Activated CD8-positive, alpha-beta memory T cell treated with anti-CD3 and anti-CD28 coated beads for 48 hours (primary cell): ENCODE measurements around the gene TOM1L2.

Experiments
- DNase-seq, 3 experiments: peaks; one replicate each; pipeline ENCODE4 v3.0.0-alpha.2; 2020; ENCODE audit warnings: low read depth in 2 of 3, low spot score in 2 of 3

TOM1L2 gene

DNA sequence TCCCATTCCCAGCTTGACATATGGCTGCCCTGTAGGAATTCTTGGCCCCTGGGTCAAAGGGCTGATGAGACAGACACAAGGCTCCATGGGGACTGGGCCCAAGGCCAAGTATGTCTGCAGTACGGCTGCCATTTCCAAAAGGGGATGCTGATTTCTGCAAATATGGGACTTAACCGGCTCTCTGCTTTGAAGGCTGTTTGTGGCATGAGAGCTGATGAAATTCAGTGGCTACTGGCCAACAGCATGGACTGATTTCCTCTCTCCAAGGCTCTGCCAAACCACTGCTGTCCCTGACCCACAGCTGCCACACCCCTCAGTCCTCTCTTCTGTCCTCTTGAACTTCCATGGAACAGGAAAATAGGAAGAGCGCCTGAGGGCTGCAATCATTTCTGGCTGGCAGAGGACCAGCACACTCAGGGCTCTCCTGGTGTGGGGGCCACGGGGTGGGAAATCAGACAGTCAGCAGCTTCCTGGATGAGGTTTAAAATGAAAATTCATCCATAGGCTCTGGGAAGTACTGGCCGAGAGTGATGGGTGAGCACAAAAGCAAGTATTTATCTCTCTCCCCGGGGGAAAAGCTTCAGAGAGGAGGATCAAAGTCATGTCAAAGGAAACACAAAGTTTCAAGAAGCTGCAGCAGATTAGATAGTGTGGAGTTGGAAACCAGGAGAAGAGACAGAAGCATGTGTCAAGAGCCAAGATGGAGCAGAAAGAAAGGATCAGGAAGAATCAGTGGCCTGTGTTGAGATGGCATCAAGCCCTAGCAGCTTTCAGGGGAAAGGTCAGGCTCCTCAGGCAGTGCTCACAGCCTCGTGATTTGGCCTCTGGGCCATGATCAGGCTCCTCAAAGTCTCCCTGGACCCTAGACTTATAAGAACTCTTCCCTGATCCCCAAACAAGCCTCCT is 71.3 kb downstream of the TOM1L2 start:
- DNase-seq = no peak

DNA sequence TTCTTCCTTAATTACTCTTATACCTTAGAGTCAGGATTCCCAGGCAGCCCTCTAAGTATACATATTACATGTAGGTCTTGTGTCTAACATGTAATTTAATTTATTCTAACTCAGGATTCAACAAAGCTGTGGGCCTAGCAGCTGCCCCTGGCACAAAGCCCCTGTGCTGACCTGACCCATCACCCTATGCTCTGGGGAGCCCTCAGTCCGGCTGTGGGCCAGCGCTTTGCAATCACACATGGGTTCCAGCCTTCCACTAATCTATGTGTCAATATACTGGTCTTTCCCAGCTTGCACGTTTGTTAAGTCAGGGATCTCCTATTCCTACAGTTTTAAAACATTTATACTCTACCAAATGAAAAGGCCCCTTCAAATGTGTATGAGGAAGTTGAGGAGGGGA is 72.7 kb downstream of the TOM1L2 start:
- DNase-seq = no peak

DNA sequence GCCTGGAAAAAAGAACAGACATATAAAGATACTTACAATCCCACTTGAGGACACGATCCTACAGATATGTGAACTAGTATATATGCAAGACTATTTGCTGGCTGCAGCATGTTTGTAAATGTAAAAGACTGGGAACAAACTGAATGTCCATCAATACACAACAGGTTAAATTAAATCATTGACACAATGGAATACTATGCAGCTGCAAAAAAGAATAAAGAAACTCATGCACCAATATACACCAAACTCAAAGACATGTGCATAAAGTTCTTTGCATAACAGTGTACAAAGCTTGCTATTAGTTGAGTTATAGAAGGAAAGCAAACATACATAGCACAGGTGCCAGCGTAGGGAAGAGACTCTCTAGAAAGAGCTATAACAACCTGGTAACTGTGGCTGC is 73.5 kb downstream of the TOM1L2 start:
- no peak for DNase-seq

DNA sequence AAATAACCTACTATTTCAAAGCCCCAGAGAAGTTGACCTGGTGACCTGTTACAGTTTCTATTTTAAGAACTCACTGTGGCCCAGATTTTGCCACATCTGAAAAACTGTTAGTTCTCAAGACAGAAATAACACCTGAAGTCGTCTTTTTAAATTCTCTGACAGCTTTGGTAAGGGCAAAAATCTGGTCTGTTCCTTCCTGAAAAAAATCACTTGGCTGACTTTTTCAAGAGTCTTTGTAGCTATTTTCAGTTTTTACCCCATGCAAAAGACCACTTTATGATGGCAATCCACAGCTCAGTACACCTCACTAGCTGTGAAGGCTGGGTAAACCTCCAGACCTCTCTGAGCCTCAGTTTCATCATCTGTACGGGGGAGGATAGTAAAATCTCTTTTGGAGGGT is 74.8 kb downstream of the TOM1L2 start:
- DNase-seq = no peak

DNA sequence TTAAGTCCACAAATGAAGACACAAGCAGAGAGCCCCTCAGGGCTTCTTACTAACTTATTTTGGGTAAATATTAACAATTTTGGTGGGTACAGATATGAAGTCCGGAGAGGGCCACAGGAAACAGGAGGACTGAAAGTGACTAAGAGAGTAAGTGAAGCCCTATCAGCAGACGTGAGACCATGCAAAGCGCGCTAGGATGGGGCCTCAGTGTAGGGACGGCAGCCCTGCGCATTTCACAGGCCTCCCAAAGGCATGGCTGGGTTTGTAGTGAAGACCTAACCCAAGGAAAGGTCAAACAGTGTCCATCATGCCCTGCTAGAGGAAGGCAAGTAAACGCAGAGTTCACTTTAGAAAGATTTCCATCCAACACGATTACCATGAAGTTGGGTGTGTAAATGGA is 75.5 kb downstream of the TOM1L2 start:
- DNase-seq = no peak

DNA sequence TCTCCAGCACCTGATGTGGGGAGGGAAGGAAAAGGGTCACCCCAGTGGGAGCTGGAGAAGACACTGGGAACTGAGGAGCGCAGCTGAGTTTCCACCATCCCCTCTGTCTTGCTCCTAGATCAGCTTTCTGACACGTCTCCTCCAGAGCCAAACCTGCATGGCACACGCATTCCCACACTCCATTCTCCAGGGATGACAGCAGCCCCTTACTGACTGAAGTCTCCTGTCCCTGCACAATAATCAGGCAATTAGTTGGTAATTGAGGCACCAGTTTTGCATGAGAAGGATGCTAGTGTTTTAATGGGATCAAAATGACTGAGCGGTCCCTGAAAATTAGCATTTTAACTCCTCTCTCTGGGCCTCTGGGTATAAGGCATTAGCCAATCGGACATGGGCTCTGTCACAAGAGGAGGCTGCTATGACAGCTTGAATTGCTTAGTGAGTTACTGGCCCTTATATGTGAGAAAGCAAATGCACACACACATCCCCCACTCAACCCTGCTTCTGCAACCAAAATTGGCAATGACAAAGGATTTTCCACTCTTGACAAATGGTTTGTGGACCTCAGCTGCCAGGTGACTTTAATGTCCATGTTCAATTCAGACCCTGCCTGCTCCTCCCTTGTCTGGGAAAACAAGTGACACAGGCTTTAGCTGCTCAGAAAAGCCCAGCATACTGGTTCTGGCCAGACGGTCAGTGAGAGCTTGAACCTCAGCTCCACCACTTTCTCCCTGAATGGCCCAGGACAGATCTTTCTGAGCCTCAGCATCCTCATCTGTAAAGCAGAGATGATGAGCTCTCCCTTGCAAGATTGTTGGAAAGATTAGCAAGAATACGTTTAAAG is 78.2 kb downstream of the TOM1L2 start:
- DNase-seq = no peak

DNA sequence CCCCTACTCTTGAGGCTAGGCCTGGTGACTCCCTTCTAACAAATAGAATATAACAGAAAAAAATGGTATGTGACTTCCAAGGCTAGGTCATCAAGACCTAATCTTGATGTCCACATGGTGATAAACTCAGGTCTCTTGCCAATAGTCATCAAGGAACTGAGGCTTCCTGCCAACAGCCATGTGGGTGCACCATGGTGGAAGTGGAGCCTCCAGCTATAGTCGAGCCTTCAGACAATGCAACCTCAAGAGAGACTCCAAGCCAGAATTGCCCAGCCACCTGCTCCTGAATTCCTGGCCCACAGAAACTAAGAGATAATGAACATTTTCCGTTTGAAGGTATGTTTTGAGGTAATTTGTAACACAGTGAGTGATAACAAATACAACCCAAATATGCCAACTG is 79.5 kb downstream of the TOM1L2 start:
- DNase-seq = no peak

DNA sequence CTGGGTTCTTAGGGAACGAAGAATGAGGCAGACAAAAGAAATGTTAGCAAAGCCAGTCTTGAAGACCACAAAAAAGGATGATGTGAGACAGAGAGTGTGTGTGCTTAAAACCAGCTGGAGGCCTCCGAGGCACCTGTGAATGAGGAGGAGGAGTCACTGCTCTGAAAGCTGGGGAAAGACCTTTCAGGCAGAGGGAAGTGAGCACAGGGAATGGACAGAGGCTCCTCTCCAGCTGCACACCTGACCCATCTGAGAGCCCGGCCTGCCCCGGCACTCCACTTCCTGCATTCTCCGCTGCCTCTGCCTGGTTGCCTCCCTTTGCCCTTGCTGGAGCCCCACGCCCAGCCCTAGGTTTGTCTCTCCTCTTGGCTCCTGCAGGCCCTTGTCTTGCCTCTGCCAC is 80.2 kb downstream of the TOM1L2 start:
- DNase-seq = no peak

DNA sequence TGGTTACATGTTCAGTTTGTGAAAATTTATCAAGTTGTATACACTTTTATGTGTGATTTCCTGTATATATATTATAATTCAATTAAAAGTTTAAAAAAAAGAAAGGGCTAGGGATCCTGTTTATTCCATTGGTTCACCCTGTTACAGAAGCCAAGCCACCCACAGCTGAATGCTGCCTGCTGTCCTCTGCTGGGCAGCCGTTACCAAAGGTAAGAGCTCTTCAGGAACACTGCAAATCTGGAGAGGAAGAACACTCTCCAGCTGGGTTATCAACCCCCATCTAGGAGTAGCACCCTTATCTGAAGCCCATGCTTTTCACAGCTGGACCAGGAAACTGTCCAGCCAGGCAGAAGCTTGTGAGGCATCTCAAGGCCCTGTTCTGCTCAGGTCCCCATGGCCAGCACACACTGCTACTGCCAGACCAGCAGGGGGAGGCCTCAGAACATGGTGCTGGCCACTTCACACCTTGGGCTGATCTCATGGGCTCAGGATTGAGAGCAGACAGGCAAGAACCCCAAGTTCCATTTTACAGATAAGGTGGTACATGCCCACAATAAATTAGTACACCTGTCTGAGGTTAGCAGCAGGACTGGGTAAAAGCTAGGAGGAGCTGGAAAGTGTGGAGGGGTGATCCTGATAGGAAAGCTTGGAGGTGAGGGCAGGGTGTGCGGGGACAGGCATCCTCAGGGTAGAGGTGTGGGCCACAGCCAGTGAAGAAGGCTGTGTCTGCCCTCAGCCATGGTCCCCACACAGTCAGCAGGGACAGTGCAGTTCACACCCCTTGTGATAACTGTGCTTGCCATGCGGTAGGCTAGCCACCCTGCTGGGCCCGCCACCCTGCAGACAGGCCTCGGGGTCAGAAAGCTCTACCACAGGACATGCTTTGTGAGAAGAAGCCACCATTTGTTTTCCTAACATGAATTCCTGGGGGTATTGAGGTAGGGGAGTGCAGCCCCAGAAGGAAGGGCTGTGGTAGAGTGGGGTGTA is 81.1 kb downstream of the TOM1L2 start:
- no peak for DNase-seq

DNA sequence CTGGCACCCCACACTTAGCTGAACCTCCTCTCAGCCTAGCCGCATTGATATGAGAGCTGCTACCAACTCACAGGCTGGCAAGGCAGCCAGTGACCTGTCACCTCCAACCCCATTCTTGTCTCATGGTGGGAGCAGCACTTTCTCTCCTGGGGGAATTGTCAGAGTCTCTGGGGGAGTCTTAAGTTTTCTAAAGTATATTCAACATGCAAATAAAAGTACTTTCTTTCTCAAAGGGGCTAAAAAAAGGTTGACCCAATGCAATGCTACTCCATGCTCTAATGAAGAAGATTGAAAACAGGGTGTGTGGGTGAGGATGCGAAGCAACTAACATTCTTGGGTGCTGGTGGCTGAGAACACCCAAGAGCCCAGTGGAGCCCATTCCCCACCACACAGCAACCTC is 82.3 kb downstream of the TOM1L2 start:
- DNase-seq = no peak

DNA sequence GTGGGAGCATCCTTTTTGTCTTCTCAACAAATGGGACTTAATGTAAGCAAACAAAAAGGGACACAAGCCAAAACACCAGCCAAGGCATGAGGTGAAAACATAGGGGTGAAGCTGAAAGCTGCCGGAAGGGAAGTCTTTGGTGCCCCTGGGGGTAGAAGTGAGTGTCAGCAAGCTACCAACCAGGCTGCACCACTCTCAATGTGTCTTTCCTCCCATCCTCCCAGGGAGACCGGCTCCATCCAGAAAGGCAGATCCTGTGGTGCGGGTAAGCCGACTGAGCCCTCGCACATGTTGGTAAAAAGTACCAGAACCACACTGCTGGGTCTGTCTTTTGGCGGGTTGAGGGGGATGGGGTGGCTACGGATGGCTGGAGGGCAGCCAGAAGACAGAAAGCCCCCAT is 83.4 kb downstream of the TOM1L2 start:
- DNase-seq = no peak

DNA sequence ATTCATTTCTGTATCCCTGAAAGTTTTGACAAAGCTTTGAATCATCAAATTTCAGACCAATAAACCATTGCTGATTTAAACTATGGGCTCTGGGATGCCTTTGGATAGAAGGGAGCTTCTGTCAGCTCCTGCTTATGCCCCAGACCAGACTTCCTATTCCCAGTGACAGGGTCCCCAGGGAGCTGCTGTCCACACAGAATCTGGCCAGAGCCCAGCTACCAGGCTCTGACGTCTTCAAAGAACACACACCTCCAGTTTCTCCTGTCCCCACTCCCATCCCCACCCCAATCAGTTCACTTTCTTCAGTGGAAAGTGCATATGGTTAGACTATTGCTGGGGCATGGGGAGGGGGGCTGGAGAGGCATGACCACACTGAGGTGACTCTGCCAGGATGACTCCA is 83.8 kb downstream of the TOM1L2 start:
- no peak for DNase-seq

DNA sequence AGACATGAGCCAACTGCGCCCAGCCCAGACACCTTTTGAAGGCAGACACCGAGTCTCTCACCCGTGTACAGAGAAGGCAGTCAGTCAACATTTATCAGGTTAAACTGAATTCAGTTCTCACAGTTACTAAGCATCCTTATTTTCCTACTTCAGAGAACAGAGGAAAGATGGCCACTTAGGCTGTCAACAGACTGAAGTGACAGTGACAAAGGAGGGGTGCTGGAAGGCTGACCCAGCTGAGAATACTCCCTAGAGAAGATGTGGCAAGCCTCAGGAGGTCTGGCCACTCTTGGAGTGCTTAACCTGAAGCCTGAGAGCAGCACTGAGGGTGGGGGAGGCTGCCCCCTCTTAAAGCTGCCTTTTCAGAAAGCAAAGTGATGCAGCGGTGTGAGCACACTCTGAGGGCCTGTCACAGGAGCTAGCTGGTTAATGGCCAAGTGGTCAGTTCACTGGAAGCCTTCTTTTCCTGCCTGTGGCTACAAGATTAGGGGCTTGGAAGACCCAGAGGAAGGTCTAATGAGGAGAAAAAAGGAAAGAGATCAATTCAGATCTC is 84.4 kb downstream of the TOM1L2 start:
- no peak for DNase-seq

DNA sequence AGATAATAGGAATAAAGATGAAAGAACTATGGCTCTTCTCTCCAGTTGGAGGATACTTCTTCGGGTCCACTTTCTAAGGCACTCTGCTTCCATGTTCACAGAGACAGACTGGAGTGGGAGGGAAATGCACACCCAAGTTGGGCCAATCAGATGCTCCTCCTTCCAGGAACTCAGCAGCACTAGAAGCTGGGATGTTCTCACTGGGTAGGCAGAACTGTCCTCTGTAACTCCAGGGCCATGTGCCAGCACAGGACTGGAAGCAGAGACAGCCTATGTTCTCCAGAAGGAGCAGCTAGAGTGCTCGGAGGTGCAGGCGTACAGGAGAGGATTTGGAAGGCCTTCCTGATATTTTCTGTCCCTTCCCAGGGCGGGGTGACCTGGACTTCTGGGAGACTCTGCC is 85.5 kb downstream of the TOM1L2 start:
- DNase-seq = no peak

DNA sequence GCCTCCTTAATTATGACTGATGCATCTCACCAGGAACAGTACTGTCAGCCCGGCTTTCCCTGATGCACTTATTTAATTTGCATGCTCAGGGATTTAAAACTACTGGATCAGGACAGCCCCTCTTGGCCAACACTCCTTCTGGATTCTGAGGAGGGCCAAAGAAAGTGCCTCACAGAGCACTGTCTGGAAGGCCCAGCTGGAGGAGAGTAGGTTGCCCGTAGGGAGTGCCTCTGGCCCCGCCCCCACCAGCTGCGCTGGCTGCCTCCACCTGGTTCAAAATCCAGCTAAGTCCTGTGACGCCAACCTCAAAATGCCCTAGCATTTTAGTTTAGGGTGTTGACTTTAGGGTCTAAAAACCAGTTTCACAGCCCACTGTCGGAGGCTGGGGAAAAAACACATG is 86.0 kb downstream of the TOM1L2 start:
- no peak for DNase-seq

DNA sequence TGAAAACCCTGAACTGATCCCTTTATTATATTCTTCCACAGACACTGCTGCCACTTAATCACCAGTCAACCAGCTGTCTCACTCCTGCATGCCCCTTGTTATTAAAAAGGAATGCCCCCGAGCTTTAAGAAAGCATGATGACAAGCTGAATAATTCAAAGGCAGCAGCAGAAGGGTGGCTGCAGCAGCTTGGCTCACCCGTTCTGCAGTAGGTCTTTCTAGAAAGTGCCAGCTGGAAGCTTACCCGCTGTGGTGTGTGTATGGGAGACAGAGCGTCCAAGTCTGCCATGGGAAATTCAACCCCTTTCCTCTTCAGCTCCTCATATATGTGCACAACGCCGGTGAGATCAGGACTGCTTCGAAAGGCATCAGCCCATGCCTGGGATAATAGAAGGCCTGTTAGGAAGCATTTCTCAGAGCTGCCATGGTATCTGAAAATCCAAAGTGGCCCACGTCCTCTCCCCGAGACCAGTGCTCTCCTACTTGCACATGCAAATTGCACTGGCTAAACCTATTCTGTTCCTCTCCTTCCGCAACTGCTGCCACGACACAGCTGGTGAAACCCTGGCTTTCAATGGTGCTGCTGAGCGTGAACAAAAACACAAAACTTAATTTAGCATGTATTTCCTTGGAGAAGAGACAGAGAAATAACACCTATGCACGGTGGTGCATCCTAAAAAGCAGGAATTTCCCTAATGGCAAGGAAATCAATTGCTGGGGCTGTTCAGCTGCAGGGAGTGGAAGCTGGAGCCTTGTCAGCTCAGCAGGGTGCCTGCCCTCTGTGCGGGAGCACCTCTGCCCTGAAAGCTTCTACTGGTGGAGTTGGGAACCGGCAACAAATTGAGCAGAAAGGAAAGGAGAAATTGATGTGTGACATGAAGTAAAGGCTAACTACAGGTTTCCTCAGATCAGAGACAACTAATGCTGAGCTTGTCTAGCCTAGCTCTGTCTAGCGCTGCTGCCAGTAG is 87.5 kb downstream of the TOM1L2 start:
- no peak for DNase-seq

DNA sequence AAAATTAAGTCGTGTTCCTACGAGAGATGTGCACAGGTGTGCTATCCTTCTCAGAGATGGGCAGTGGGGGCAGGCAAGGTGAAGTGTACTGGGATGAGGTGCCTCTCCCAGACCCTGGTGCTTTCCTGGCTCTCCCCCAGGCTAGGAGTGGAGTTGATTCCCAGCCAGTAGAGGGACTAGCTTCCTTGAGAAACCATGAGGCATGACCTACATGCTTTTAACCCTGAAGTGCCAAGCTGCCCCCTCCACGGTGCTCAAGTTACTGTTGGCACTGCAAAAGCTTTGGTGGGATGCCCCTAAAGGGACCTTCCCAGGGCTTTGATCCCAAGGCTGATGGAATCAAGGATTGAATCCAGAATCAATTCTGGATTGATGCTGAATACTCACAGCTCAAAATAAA is 88.4 kb downstream of the TOM1L2 start:
- no peak for DNase-seq

DNA sequence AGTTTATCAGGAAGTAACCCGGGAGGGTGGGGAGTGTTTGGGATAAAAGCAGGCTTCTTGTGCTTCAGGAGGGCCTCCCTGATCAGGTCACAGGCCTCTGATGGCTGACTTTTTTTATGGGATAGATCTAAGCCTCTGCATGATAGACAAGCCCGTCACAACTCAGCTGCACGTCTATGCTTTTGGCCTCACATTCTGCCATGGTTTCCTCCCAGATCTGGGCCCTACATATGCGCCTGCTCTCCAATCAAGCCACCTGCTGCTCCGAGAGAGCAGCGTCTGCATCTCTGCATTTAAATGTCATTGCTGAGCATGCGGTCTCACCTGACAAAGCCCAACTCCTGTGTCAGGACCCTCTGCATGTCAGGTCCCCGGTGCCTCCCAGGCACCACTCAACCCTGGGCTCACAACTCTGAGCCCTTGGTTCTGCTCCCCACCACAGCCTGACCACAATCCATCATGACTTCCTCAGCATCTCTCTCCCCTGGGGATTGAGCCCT is 90.1 kb downstream of the TOM1L2 start:
- DNase-seq = no peak

DNA sequence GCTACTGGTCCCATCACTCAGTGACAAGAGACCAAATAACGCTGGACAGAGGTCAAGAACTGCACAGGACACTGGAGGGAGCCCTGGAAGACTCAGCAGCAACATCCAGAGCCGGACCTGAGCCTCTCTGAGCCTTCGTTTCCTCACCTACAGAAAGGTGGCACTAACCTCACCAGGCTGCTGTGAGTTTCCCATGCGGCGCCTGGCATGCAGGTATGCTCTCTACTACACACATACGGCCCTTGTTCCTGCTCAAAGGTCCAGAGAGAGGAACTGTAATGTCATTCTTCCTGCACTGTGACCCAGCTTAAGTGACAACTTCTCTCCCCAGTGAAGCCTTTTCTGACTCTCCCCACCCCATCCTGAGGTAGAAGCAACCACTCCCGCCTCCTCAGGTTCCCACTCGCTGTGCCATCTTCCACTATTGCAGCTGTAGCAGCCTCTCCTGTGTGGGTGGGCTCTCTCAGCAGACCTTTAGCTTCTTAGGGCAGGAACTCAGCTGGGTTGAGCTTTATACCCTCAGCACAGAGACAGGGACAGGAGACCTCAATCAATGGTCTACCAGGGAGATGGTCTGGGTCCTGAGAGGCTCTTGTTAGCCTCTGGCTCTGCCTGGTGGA is 91.5 kb downstream of the TOM1L2 start:
- DNase-seq = no peak
